ENCODE measurements around the gene FADS2. TPM values are rescaled to one million over a fixed set of nuclear protein-coding genes. Genes with fewer than 3 reads are reported as not detected.

The FADS2 gene
- total and polyA plus RNA-seq, 2 experiments from 2014 or later = 124 to 392 TPM

DNA sequence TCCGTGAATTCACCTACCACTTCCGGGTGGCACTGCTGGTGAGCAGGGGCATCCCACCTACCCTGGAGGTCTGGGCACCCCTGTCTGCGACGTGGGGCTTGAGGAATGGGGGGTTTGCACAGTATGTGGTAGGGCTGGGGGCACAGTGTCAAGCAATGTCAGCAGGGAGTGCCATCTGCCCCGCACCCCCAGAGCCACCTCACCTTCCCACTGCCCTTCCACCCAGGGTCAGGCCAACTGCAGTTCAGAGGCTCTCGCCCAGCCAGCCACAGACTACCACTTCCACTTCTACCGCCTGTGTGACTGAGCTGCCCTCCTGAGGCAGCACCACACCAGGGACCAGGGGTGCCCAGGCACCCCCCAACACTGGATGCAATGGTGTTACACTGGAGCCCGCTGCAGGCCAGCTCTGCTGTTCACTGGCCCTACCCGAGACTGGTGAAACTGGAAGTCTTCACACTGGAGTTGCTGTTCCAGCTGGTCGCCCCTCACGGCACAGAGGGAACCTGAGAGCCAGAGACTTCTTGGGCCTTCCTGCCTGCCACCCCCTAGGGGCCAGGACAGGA is 42.2 kb upstream of the FADS2 start:
- H4K20me1 ChIP-seq (replicated peaks; ENCODE audit: insufficient read depth) = peaks cover 12% of the 10 kb centered on the region
- H3K36me3 ChIP-seq (ENCODE audit: insufficient read depth) = peaks cover 15% of the 10 kb centered on the region
- no peaks in the 10 kb centered on the region for H3K9me2 ChIP-seq (ENCODE audit: insufficient read depth)
- H3K79me2 ChIP-seq (replicated peaks; ENCODE audit: insufficient read depth) = peaks cover 6% of the 10 kb centered on the region; the same call in 1 of the 2 replicates
- no peak overlapping the region for H3K4me3 Mint-ChIP-seq
- H3K27ac Mint-ChIP-seq = no peak overlapping the region
- no peak overlapping the region for H2AFZ ChIP-seq
- no peak for DNase-seq (ENCODE audit: low spot score)
- peaks cover 19% of the 10 kb centered on the region for H3K27me3 Mint-ChIP-seq (ENCODE audit: insufficient read depth, low read depth, poor library complexity)
- peaks cover 9% of the 10 kb centered on the region; the same call in 1 of the 2 replicates for H3F3A ChIP-seq (replicated peaks; ENCODE audit: low read depth)
- H3K4me3 ChIP-seq = no peak overlapping the region
- ATAC-seq = no peak
- TF ChIP-seq ZNF331 (CRISPR knock-in tag; IDR thresholded peaks at IDR 0.05; ENCODE audit: low read depth) = no peak
- TF ChIP-seq EZH2phosphoT487 (IDR thresholded peaks at IDR 0.05; ENCODE audit: unreplicated experiment) = no peak
- no peak for TF ChIP-seq JUNB (IDR thresholded peaks at IDR 0.05; ENCODE audit: unreplicated experiment)
- TF ChIP-seq EZH2 (IDR thresholded peaks at IDR 0.05; ENCODE audit: low read depth, unreplicated experiment) = no peak
- no peak for TF ChIP-seq NANOG (IDR thresholded peaks at IDR 0.05; ENCODE audit: borderline replicate concordance)
- TF ChIP-seq, protein P1, sequence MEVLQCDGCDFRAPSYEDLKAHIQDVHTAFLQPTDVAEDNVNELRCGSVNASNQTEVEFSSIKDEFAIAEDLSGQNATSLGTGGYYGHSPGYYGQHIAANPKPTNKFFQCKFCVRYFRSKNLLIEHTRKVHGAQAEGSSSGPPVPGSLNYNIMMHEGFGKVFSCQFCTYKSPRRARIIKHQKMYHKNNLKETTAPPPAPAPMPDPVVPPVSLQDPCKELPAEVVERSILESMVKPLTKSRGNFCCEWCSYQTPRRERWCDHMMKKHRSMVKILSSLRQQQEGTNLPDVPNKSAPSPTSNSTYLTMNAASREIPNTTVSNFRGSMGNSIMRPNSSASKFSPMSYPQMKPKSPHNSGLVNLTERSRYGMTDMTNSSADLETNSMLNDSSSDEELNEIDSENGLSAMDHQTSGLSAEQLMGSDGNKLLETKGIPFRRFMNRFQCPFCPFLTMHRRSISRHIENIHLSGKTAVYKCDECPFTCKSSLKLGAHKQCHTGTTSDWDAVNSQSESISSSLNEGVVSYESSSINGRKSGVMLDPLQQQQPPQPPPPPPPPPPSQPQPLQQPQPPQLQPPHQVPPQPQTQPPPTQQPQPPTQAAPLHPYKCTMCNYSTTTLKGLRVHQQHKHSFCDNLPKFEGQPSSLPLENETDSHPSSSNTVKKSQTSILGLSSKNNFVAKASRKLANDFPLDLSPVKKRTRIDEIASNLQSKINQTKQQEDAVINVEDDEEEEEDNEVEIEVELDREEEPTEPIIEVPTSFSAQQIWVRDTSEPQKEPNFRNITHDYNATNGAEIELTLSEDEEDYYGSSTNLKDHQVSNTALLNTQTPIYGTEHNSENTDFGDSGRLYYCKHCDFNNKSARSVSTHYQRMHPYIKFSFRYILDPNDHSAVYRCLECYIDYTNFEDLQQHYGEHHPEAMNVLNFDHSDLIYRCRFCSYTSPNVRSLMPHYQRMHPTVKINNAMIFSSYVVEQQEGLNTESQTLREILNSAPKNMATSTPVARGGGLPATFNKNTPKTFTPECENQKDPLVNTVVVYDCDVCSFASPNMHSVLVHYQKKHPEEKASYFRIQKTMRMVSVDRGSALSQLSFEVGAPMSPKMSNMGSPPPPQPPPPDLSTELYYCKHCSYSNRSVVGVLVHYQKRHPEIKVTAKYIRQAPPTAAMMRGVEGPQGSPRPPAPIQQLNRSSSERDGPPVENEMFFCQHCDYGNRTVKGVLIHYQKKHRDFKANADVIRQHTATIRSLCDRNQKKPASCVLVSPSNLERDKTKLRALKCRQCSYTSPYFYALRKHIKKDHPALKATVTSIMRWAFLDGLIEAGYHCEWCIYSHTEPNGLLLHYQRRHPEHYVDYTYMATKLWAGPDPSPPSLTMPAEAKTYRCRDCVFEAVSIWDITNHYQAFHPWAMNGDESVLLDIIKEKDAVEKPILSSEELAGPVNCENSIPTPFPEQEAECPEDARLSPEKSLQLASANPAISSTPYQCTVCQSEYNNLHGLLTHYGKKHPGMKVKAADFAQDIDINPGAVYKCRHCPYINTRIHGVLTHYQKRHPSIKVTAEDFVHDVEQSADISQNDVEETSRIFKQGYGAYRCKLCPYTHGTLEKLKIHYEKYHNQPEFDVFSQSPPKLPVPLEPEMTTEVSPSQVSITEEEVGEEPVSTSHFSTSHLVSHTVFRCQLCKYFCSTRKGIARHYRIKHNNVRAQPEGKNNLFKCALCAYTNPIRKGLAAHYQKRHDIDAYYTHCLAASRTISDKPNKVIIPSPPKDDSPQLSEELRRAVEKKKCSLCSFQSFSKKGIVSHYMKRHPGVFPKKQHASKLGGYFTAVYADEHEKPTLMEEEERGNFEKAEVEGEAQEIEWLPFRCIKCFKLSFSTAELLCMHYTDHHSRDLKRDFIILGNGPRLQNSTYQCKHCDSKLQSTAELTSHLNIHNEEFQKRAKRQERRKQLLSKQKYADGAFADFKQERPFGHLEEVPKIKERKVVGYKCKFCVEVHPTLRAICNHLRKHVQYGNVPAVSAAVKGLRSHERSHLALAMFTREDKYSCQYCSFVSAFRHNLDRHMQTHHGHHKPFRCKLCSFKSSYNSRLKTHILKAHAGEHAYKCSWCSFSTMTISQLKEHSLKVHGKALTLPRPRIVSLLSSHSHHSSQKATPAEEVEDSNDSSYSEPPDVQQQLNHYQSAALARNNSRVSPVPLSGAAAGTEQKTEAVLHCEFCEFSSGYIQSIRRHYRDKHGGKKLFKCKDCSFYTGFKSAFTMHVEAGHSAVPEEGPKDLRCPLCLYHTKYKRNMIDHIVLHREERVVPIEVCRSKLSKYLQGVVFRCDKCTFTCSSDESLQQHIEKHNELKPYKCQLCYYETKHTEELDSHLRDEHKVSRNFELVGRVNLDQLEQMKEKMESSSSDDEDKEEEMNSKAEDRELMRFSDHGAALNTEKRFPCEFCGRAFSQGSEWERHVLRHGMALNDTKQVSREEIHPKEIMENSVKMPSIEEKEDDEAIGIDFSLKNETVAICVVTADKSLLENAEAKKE (CRISPR knock-in tag; IDR thresholded peaks at IDR 0.05) = no peak
- TF ChIP-seq, protein P2, sequence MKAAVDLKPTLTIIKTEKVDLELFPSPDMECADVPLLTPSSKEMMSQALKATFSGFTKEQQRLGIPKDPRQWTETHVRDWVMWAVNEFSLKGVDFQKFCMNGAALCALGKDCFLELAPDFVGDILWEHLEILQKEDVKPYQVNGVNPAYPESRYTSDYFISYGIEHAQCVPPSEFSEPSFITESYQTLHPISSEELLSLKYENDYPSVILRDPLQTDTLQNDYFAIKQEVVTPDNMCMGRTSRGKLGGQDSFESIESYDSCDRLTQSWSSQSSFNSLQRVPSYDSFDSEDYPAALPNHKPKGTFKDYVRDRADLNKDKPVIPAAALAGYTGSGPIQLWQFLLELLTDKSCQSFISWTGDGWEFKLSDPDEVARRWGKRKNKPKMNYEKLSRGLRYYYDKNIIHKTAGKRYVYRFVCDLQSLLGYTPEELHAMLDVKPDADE (IDR thresholded peaks at IDR 0.05) = no peak
- no peaks in the 10 kb centered on the region for H3K4me1 ChIP-seq (ENCODE audit: insufficient read depth)
- peaks cover 54% of the 10 kb centered on the region for H3K36me3 Mint-ChIP-seq (ENCODE audit: low read depth)
- H3K27ac ChIP-seq (ENCODE audit: low read depth) = no peak overlapping the region
- no peak overlapping the region for H3K4me2 ChIP-seq
- H3K9me3 Mint-ChIP-seq = no peaks in the 10 kb centered on the region
- H3K27me3 ChIP-seq (ENCODE audit: insufficient read depth) = no peaks in the 10 kb centered on the region
- H3K4me1 Mint-ChIP-seq = peaks cover 3% of the 10 kb centered on the region; the same call in 2 of the 3 replicates
